Esophagus mucosa (tissue), 1 donor: ENCODE results near the gene GARIN5A. TPM values are rescaled to one million over a fixed set of nuclear protein-coding genes. Genes with fewer than 3 reads are reported as not detected.
"Not testable (repeated sequence)": the region's sequence is repeated elsewhere in the genome, so short reads cannot be mapped to it uniquely, and the experiment has no call there.

Experiments
- ATAC-seq: fragments of 200-7000 bp; cut with Tn5 transposase; one replicate; pipeline ENCODE4 v1.9.1; 2020
- total RNA-seq: library from RNA; stranded (reverse); gene quantifications from one replicate; pipeline ENCODE4 v1.2.4, GENCODE V29; 2023
- donor health status: DM: yes; HTN: yes; CAD: no.

Gene GARIN5A
- total RNA-seq, 1 donor from 2014 or later, result 1.1 TPM

DNA sequence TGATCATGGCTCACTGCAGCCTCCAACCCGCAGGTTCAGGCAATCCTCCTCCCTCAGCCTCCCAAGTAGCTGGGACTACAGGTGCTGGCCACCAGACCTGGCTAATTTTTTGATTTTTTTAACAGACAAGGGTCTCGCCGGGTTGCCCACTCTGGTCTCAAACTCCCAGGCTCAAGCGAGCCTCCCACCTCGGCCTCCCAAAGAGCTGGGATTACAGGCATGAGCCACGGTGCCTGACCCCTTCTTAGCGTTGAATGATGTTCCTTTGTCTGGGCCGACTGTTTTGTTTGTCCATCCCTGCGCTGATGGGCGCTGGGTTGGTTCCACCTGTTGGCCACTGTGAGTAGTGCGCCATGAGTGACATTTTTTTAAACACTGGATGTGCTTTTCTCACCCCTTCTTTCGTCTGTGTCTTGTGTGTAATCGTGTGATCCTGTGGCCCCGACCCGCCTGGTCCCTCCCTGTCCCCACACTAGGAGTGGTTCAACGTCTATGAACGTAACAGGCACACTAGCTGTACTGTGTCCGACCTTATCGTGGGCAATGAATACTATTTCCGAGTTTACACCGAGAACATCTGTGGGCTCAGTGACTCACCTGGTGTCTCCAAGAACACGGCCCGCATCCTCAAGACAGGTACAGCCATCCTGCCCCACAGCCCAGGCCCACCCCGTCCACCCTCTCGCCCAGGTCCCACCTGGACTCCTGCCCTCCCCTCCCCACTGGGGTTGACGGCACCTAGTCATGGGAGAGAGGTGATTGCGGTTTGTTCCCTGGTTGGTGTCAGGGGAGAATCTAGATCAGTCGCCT, 15.4 kb downstream of the GARIN5A start:
- peak; percentile 75 for ATAC-seq

DNA sequence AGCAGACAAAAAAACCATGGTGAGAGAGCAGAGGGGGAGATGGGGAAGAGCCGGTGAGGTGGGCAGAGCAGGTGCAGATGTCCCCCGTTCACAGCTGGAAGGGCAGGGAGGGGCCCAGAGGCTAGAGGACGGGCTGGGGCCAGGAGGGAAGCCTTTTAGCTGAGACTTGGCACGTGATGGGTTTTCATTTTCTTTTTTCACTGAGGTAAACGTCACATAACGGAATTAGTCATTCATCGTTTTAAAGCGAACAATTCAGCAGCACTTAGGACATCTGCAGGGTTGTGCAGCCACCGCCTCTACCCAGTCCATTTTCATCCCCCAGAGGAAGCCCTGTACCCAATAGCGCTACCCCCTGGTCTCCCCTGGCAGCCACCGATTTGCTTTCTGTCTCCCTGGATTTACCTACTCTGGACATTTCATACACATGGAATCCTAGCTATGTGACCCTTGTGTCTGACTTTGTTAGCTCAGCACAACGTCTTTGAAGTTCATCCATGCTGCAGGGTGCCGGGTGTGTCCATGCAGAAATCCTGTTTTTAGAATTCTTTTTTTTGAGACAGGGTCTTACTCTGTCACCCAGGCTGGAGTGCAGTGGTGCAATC, 16.4 kb downstream of the GARIN5A start:
- ATAC-seq, result no peak

DNA sequence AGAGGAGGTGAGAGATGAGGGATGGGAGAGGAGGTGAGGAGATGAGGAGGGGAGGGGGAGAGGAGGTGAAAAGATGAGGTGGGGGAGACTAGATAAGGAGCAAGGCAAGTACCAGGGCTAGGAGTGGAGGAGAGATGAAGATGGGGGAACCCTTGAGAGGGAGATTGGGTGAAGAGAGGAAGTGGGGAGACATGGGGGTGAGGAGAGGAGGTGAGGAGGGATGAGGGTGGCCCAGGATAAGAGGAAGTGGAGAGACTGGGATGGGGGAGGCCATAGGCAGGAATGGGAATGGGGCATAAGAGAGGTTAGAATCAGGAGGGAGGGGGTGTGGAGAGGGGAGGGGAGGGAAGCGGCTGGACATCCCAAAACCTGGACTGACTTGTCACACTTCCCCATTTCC, 17.0 kb downstream of the GARIN5A start:
- ATAC-seq, result no peak

DNA sequence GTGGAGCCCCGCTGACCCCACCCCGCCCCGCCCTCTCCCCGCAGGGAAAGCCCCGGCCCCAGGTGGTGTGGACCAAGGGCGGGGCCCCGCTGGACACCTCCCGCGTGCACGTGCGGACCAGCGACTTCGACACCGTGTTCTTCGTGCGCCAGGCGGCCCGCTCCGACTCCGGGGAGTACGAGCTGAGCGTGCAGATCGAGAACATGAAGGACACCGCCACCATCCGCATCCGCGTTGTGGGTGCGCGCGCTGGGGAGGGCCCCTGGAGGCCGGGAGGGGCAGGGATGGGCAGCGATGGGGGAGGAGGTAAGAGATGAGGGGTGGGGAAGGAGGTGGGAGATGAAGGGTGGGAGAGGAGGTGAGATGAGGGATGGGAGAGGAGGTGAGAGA, 17.6 kb downstream of the GARIN5A start:
- ATAC-seq, result no peak

DNA sequence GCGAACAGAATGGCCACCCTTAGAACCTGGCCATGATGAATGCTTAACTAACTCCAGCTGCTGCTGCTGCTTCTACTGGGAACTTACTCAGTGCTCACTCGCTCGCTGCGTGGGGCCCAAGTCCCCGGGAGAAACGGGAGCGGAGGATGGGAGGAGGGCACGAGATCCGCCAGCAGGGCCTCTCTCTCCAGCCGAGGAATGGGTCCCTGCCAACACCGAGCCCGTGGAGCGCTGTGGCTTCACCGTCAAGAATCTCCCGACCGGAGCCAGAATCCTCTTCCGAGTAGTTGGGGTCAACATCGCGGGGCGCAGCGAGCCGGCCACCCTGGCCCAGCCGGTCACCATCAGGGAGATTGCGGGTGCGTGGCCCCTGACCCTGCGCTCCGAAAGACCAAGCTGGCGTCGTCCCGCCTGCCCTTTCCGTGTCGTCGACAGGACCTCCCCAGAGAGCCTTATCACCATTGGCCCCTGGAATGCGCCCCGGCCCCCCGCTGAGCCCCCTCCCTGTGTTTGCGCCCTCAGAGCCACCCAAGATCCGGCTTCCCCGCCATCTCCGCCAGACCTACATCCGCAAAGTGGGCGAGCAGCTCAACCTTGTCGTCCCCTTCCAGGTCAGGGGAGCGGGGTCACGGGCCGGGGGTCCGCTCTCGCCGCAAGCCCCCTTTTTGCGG, 18.1 kb downstream of the GARIN5A start:
- ATAC-seq, result no peak

DNA sequence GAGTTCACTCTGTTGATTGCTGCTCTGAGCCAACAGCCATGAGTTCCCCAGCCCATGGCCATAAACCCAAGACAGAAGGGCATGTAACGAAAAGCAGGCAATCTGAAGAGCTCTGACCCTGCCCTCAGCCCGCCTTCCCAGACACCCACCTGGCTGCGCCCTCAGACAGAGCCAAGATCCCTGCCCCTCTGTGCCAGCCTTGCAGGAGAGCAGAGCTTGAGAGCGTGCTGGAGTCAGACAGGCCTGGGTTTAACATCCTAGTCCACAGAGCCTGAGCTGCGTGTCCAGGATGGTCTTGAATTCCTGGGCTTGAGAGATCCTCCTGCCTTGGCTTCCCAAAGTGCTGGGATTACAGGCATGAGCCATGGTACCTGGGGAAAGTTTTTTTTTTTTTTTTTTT, 19.3 kb downstream of the GARIN5A start:
- ATAC-seq, result no peak

DNA sequence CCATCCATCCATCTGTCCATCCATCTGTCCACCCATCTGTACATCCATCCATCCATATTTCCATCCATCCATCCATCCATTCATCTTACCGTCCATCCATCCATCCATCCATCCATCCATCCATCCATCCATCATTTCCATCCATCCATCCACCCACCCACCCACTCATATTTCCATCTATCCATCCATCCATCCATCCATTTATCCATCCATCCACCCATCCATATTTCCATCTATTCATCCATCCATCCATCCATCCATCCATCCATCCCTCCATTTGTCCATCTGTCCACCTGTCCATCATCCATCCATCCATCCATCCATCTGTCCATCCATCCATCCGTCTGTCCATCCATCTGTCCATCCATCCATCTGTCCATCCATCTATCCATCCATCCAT, 20.7 kb downstream of the GARIN5A start:
- no peak for ATAC-seq

DNA sequence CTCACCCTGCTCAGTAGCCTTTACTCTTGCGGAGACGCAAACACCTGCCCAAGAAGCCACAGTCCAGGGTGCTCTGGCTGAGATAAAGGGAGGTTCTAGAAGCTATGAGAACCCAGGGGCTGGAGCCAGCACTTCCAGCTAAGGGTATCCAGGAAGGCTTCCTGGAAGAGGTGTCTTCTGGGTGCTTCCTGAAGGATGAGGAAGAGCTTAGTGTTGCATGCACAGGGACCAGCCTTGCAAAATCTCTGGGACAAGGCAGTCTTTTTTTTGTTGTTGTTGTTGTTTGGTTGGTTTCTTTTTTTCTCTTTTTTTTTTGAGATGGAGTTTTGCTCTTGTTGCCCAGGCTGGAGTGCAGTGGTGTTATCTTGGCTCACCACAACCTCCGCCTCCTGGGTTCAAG, 23.4 kb downstream of the GARIN5A start:
- no peak for ATAC-seq

DNA sequence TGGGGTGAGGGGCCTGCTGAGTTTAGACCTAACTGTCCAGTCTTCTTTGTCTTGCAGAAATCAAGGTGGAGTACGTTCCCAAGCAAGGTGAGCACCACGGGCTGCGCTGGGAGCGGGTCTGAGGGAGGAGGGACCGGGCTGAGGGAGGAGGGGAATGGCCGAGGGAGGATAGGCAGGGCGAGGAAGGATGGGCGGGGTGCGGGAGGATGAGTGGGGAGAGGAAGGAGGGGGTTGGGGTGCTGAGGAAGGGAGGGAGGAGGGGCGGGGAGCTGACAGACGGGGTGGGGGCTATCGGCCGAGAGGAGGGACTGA, 25.5 kb downstream of the GARIN5A start:
- no peak for ATAC-seq

DNA sequence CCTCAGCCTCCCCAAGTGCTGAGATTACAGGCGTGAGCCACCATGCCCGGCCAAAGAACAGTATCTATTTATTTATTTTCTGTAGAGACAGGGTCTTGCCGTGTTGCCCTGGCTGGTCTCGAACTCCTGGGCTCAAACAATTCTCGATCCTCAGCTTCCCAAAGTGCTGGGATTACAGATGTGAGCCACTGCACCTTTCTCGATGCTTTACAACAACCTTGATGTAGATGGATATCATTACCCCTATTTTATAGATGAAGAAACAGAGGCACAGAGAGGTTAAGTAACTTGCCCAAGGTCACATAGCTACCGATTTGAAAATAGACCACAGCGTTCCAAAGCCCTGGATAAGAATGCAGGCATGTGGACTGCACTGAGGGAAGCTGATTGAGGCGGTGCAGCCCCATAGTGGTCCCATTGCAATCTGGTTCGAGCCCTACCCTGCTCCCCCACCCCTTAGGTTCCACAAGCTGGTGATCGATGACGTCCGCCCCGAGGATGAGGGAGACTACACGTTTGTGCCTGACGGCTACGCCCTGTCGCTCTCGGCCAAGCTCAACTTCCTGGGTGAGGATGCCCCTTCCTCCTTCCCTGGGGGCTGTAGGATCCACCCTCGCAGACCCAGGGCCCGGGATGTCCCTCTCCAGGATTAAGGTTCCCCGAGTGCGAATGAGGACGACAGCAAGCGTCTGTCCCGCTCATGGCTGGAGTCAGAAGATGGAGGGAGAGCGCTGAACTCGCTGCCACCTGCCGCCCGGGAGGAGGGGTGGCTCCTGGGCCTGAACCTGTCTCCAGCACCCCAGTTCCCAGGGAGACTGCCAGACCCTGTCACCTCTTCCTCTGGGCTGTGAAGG, 26.1 kb downstream of the GARIN5A start:
- ATAC-seq, result no peak

DNA sequence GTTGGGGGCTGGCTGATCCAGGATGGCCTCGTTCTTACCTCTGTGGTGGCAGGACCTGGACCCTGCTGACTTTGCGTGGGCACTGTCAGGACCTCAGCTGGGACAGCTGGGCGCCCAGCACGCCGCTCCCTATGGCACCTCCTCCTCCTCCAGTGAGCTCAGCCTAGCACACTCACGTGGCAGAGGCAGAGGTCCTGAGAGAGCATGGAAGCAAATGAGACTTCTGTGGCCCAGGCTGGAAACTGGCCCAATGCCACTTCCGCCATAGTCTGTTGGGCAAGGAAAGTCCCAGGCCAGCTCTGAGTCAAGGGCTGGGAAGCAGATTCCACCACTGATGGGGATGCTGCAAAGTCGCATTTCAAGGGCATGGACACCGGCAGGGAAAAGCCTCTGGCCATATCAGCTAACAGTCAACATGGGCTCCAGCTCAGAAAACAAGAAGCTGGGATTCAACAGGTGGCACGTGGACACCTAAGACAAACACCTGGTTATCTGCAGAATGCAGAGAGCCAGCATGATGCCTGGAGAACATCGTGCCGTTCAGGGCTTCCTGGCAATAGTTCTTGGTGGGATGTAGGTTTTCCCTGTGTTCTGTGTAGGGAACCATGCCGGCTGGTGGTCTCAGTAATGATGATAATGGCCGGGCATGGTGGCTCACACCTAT, 27.3 kb downstream of the GARIN5A start:
- no peak for ATAC-seq

DNA sequence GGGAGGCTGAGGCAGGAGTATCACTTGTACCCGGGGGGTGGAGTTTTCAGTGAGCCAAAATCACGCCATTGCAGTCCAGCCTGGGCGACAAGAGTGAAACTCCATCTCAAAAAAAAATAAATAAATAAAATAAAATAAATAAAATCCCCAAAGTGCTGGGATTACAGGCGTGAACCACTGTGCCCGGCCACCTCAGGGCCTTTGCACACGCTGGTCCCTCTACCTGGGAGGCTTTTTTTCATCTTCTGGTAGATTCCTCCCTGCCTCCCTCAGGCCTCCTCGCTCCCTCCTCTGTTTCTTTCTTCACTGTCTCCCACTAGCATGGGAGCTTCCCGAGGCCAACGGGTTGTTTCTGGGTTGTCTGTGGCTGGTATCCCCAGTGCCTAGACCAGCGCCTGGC, 28.9 kb downstream of the GARIN5A start:
- ATAC-seq, result no peak

DNA sequence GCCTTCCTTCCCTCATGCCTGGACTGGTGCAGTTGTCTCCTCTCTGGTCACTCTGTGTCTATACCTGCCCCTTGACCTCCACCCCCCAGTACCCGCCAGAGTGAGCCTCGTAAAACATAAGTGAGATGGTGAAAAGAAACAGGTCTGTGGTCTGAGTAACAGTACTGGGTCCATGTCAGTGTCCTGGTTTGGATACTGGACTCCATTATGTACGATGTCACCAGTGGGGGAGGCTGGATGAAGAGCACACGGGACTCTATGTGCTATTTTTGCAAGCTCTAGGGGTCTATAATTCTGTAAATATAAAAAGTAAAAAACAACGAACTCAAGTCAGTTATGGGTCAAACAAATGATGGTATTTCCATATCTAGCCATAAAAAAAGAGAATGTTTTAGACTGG, 29.6 kb downstream of the GARIN5A start:
- no peak for ATAC-seq

DNA sequence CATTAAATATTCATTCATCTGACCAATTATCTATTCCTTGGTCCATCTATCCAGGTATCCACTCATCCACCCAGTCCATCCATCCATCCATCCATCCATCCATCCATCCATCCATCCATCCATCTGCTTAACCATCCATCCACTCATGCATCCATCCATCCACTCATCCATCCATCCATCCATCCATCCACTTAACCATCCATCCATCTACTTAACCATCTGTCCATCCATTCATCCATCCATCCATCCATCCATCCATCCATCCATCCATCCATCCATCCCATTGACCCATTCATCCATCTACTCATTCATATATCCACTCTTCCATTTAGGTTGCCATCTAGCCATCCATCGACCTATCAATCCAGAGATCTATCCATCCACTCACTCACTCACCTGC, 32.6 kb downstream of the GARIN5A start:
- no peak for ATAC-seq

DNA sequence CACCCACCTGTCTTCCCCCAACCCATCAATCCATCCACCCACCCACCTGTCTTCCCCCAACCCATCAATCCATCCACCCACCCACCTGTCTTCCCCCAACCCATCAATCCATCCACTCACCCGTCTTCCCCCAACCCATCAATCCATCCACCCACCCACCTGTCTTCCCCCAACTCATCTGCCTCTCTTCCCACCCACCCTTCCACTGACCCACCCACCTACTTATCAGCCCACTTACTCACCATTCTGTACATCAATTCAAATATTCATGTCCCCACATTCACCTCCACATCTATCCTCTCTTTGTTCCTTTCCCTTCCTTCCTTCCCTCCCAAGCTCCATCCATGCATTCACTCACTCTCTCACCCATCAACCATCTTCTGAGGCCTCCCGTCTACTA, 37.5 kb downstream of the GARIN5A start:
- ATAC-seq, result not testable (repeated sequence)

DNA sequence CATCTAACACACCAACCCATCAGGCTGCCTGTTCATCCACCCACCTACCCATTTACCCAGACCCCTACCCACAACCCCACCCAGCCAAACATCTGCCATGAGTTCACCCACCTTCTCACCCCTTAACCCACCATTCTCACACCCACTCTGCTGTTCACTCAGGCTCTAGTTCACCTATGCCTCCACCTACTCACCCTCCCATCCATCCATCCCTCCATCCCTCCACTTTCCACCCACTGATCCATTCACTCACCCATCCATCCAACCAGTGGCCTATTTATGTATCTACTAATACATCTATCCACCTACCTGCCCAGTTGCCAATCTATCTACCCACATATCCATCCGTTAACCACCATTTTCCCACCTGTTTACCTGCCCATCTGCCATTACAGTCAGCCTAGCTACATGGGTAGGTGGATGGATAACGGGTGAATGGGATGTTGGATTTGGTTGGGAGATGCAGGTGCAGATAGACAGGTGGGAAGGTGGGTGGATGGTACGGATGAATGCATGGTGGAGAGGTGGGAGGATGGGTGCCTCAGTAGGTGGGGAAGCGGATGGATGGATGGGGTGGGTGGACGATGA, 38.7 kb downstream of the GARIN5A start:
- ATAC-seq, result no peak

DNA sequence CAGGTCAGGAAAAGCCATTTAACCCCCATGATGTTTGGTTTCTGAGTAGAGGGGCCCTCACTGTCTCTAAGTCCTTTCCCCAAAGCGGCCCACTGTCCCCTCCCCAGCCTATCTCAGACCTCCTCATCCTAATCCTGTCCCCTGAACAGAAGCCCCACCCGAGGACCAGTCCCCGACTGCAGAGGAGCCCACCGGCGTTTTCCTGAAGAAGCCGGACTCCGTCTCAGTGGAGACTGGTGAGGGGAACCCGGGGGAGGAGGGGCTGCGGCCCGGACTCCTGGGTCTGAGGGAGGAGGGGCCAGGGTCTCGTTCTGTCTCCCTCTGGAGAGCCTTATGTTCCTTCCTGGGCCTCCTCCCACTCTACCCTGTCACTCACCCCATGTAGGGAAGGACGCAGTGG, 41.0 kb downstream of the GARIN5A start:
- ATAC-seq, result no peak

DNA sequence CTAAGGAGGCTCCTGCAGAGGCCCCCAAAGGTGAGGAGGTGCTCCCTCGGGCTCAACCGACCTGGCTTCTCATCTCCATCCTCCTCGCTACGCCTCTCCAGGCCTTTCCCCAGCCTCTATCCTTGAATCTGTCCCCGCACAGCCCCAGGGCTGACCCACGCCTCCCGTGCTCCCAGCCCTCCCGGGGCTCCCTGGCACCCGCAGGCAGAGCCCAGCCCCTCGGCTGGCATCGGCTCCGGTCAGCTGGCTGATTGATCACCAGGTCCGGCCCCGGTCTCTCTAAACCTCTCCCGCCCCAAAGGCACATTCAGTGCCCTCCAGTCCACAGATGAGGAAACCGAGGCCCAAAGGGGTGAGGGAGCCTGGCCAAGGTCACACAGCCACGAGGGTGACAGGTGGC, 41.4 kb downstream of the GARIN5A start:
- ATAC-seq, result no peak

DNA sequence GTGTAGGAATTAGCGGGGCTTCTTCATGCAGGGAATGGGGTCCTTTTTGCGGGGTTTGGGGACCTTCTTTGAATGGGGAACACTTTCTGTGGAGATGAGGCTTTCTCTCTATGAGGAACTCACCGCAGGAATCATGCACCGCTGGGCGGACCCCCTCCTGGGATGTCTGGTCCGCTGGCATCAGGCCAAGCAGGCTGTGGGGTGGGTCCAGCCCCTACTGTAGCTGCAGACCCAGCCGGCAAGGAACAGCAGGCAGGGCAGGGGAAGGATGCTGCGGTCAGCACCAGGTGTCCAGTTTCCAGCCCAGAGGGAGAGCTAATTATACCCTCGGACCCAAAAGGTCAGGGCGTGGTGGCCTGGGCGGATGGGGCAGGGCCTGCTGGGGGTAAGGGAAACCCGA, 42.1 kb downstream of the GARIN5A start:
- ATAC-seq, result no peak

DNA sequence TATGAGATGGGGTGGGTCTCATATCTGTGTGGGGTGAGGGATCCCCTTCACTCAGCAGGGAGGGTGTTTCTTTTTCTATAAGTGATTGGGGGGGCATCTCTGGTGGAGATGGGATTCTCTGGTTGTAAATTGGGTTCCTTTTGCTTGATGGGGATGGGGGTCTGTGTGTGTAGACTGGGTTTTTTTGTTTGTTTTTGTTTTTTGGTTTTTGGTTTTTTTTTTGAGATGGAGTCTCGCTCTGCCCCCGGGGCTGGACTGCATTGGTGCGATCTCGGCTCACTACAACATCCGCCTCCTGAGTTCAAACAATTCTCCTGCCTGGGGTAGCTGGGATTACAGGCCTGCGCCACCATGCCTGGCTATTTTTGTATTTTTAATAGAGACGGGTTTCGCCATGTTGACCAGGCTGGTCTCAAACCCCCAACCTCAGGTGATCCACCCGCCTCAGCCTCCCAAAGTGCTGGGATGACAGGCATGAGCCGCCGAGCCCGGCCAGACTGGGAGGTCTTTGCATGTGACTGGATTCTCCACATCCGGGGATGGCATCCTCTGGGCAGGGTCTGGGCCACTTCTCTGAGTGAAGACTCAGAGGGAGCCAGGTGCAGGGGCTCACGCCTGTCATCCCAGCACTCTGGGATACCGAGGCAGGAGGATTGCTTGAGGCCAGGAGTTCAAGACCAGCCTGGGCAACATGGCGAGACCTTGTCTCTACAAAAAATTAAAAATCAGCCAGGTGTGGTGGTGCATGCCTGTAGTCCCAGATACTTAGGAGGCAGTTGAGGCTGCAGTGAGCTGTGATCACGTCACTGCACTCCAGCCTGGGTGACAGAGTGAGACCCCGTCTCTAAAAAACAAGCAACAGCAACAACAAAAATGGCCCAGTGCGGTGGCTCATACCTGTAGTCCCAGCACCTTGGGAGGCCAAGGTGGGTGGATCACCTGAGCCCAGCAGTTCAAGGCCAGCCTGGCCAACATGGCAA, 43.2 kb downstream of the GARIN5A start:
- no peak for ATAC-seq
